ENCODE measurements around the gene GSTA1.
"Not testable (repeated sequence)": the region's sequence is repeated elsewhere in the genome, so short reads cannot be mapped to it uniquely, and the experiment has no call there.

GSTA1 gene

GRCh38 chr6:52757651-52758338 is 45.8 kb downstream of the GSTA1 start:
- not testable (repeated sequence) for DNase-seq (ENCODE audit: low spot score)

- no peak for DNase-seq (ENCODE audit: low spot score)
These were observed 49.2 kb downstream of the GSTA1 start for GRCh38 chr6:52754443-52754842.

GRCh38 chr6:52753137-52753536 is 50.5 kb downstream of the GSTA1 start:
- not testable (repeated sequence) for DNase-seq (ENCODE audit: low spot score)

GRCh38 chr6:52752310-52752709 is 51.3 kb downstream of the GSTA1 start:
- no peak for DNase-seq (ENCODE audit: low spot score)

GRCh38 chr6:52749556-52750152 is 54.0 kb downstream of the GSTA1 start:
- DNase-seq (ENCODE audit: low spot score), result no peak

- DNase-seq (ENCODE audit: low spot score), result not testable (repeated sequence)
These were observed 56.3 kb downstream of the GSTA1 start for GRCh38 chr6:52747301-52747700.

- no peak for DNase-seq (ENCODE audit: low spot score)
These were observed 57.4 kb downstream of the GSTA1 start for GRCh38 chr6:52746213-52746612.

GRCh38 chr6:52745764-52746201 is 57.8 kb downstream of the GSTA1 start:
- no peak for DNase-seq (ENCODE audit: low spot score)

GRCh38 chr6:52741872-52742271 is 61.7 kb downstream of the GSTA1 start:
- no peak for DNase-seq (ENCODE audit: low spot score)

Measured in SK-N-DZ (cell line).